Colonic mucosa (tissue), 4 donors: ENCODE results near the gene SRPK2. TPM values are rescaled to one million over a fixed set of nuclear protein-coding genes. Genes with fewer than 3 reads are reported as not detected.

Experiments used
- DNase-seq: peaks from one replicate; pipeline ENCODE4 v3.0.0-alpha.2; 2020
- H3K27ac ChIP-seq: fragments of 200-600 bp; one replicate; pipeline ENCODE4 v1.8.0; 2021
- H3K27me3 ChIP-seq: fragments of 200-600 bp; one replicate; pipeline ENCODE4 v1.8.0; 2021
- H3K36me3 ChIP-seq: fragments of 200-600 bp; one replicate; pipeline ENCODE4 v1.8.0; 2021
- H3K4me1 ChIP-seq: fragments of 200-600 bp; one replicate; pipeline ENCODE4 v1.8.0; 2021; ENCODE audit warnings: mild to moderate bottlenecking
- H3K4me3 ChIP-seq: fragments of 200-600 bp; one replicate; pipeline ENCODE4 v1.8.0; 2021
- H3K9ac ChIP-seq, 2 donors: one replicate each; pipeline ENCODE4 v1.7.0; 2013; ENCODE audit warnings: control low read depth in 2 of 2, low read depth in 2 of 2, low read length in 2 of 2
- H3K9me3 ChIP-seq: fragments of 200-600 bp; one replicate; pipeline ENCODE4 v1.8.0; 2021
- CTCF ChIP-seq: fragments of 200-600 bp; IDR thresholded peaks from one replicate; pipeline ENCODE4 v1.8.0; 2022; ENCODE audit warnings: antibody characterized with exemption, mild to moderate bottlenecking
- intact Hi-C: fragments of 100-400 bp; cut with DNase I; formaldehyde crosslinking; loops from one replicate; pipeline ENCODE4 v1.14.1; 2022
- total RNA-seq, 2 donors: library from RNA; stranded (reverse); fragmentation: NEBNext Ultra II Directional in 1 of 2; extraction: Animal tissue kit (Norgen Biotek cat#: 25700) in 1 of 2; gene quantifications; one replicate each; pipeline ENCODE4 v1.2.1, GENCODE V29; 2021
- donor health status: healthy.
- donor health status: DM: no; HTN: no; CAD: no.
- donor health status: DM: no; HTN: no; CAD: no.

Gene SRPK2
- total RNA-seq, 2 donors from 2014 or later, result 25.0 to 30.1 TPM

- H3K9me3 ChIP-seq, result no peaks in the 10 kb centered on the region
- no peak overlapping the region for H3K4me3 ChIP-seq
- no peaks in the 10 kb centered on the region for H3K4me1 ChIP-seq
- no peaks in the 10 kb centered on the region for H3K27me3 ChIP-seq
- no peak overlapping the region for H3K27ac ChIP-seq
- DNase-seq, result no peak
- intact Hi-C loops, result no loop called here
- no peak overlapping the region for H3K9ac ChIP-seq
- no peaks in the 10 kb centered on the region for H3K36me3 ChIP-seq
- TF ChIP-seq CTCF, result no peak
Observed at GRCh38 chr7:105278973-105279687, 109.6 kb downstream of the SRPK2 start.

- H3K36me3 ChIP-seq, result no peaks in the 10 kb centered on the region
- no peak for DNase-seq
- no peaks in the 10 kb centered on the region for H3K9me3 ChIP-seq
- no peak overlapping the region for H3K4me3 ChIP-seq
- H3K4me1 ChIP-seq, result no peaks in the 10 kb centered on the region
- H3K9ac ChIP-seq, result no peak overlapping the region
- H3K27me3 ChIP-seq, result no peaks in the 10 kb centered on the region
- intact Hi-C loops, result no loop called here
- no peak overlapping the region for H3K27ac ChIP-seq
- TF ChIP-seq CTCF, result no peak
Observed at GRCh38 chr7:105278565-105278964, 110.2 kb downstream of the SRPK2 start.

- Histone ChIP-seq H3K9me3 (no peaks in the 10 kb centered on the region), H3K27ac (no peak overlapping the region), H3K36me3 (no peaks in the 10 kb centered on the region), H3K27me3 (no peaks in the 10 kb centered on the region), H3K4me1 (no peaks in the 10 kb centered on the region), H3K9ac (no peak overlapping the region), H3K4me3 (no peak overlapping the region)
- no peak for DNase-seq
- intact Hi-C loops, result no loop called here
- TF ChIP-seq CTCF, result no peak
Observed at GRCh38 chr7:105277341-105277740, 111.4 kb downstream of the SRPK2 start.

GRCh38 chr7:105270117-105270516 is 118.6 kb downstream of the SRPK2 start:
- no peak overlapping the region for H3K9ac ChIP-seq
- TF ChIP-seq CTCF, result no peak
- no peaks in the 10 kb centered on the region for H3K4me1 ChIP-seq
- no peak overlapping the region for H3K27ac ChIP-seq
- H3K4me3 ChIP-seq, result no peak overlapping the region
- DNase-seq, result no peak
- intact Hi-C loops, result no loop called here
- no peaks in the 10 kb centered on the region for H3K9me3 ChIP-seq
- H3K36me3 ChIP-seq, result no peaks in the 10 kb centered on the region
- no peaks in the 10 kb centered on the region for H3K27me3 ChIP-seq

GRCh38 chr7:105269397-105269796 is 119.3 kb downstream of the SRPK2 start:
- no peaks in the 10 kb centered on the region for H3K9me3 ChIP-seq
- H3K36me3 ChIP-seq, result no peaks in the 10 kb centered on the region
- H3K27me3 ChIP-seq, result no peaks in the 10 kb centered on the region
- peak overlapping the region; percentile 35 for H3K27ac ChIP-seq
- TF ChIP-seq CTCF, result no peak
- DNase-seq, result no peak
- H3K4me1 ChIP-seq, result no peaks in the 10 kb centered on the region
- intact Hi-C loops, result no loop called here
- peak overlapping the region in 1 of 2 donors; percentile 73 for H3K9ac ChIP-seq
- peak overlapping the region; percentile 14 for H3K4me3 ChIP-seq
